ENCODE measurements around the gene GNG14. TPM values are rescaled to one million over a fixed set of nuclear protein-coding genes. Genes with fewer than 3 reads are reported as not detected.

GNG14 gene
- total and polyA plus RNA-seq, 12 donors = not detected

- no peaks in the 10 kb centered on the region for H3K27me3 ChIP-seq
- no peaks in the 10 kb centered on the region for H3K9me3 ChIP-seq
- 60 to 64% methylated on average over 9 of the region's 9 CpGs for WGBS, 2 donors
- intact Hi-C loops (cut with DNase I) = loop anchor here in 1 of 10 donors (10.0 kb wide), 1 partner anchor 102 kb away; the partner anchor contains the start of genes PRDX2, RNASEH2A and THSD8
- peaks cover 7 to 99% (median 67%) of the 10 kb centered on the region in 9 donors for H3K36me3 ChIP-seq
- no peak overlapping the region for H3K27ac ChIP-seq
- H3K4me3 ChIP-seq = no peak overlapping the region
- H3K4me1 ChIP-seq = no peaks in the 10 kb centered on the region
- ATAC-seq (no peak), DNase-seq (no peak)
- no peak for TF ChIP-seq CTCF (IDR thresholded peaks at IDR 0.05)
Observed at GRCh38 chr19:12703046-12703445, 15.2 kb downstream of the GNG14 start.

- Histone ChIP-seq H3K4me1 (no peaks in the 10 kb centered on the region), H3K27ac (no peak overlapping the region), H3K36me3 (peaks cover 7 to 100% (median 84%) of the 10 kb centered on the region in 9 donors), H3K27me3 (no peaks in the 10 kb centered on the region), H3K9me3 (no peaks in the 10 kb centered on the region), H3K4me3 (no peak overlapping the region)
- intact Hi-C loops (cut with DNase I) = loop anchor here in 1 of 10 donors (10.0 kb wide), 1 partner anchor 100 kb away; the partner anchor contains the start of genes PRDX2, RNASEH2A and THSD8
- TF ChIP-seq CTCF (IDR thresholded peaks at IDR 0.05) = no peak
- WGBS, 2 donors = 91 to 96% methylated on average over 13 of the region's 13 CpGs
- no peak for DNase-seq
- no peak for ATAC-seq
Observed at GRCh38 chr19:12705169-12705568, 17.4 kb downstream of the GNG14 start.

GRCh38 chr19:12705654-12706331 lies 18.0 kb downstream of the GNG14 start:
- TF ChIP-seq CTCF (IDR thresholded peaks at IDR 0.05) = no peak

GRCh38 chr19:12706332-12706718 lies 18.5 kb downstream of the GNG14 start:
- ATAC-seq = no peak
- no peaks in the 10 kb centered on the region for H3K9me3 ChIP-seq

More at GRCh38 chr19:12705654-12706331, 18.0 kb downstream of the GNG14 start:
- intact Hi-C loops (cut with DNase I) = loop anchor here in 1 of 10 donors (10.0 kb wide), 1 partner anchor 99 kb away; the partner anchor contains the start of genes PRDX2, RNASEH2A and THSD8
- H3K27me3 ChIP-seq = no peaks in the 10 kb centered on the region
- no peaks in the 10 kb centered on the region for H3K9me3 ChIP-seq
- no peak overlapping the region for H3K27ac ChIP-seq
- no peak for DNase-seq
- H3K4me1 ChIP-seq = no peaks in the 10 kb centered on the region
- ATAC-seq = no peak
- H3K4me3 ChIP-seq = no peak overlapping the region
- 93% methylated on average over 29 of the region's 29 CpGs for WGBS, 2 donors
- peaks cover 7 to 100% (median 85%) of the 10 kb centered on the region in 9 donors for H3K36me3 ChIP-seq

More at GRCh38 chr19:12706332-12706718, 18.5 kb downstream of the GNG14 start:
- intact Hi-C loops (cut with DNase I) = loop anchor here in 1 of 10 donors (10.0 kb wide), 1 partner anchor 98 kb away; the partner anchor contains the start of genes PRDX2, RNASEH2A and THSD8
- DNase-seq = no peak
- Histone ChIP-seq H3K27ac (no peak overlapping the region), H3K27me3 (no peaks in the 10 kb centered on the region), H3K4me1 (no peaks in the 10 kb centered on the region), H3K36me3 (peaks cover 7 to 100% (median 84%) of the 10 kb centered on the region in 9 donors), H3K4me3 (no peak overlapping the region)
- 87 to 93% methylated on average over 13 of the region's 13 CpGs for WGBS, 2 donors
- no peak for TF ChIP-seq CTCF (IDR thresholded peaks at IDR 0.05)
